ENCODE measurements around the gene HASPIN. TPM values are rescaled to one million over a fixed set of nuclear protein-coding genes. Genes with fewer than 3 reads are reported as not detected.

HASPIN gene
- total and polyA plus RNA-seq, 5 experiments from 2014 or later = 0.13 to 0.57 (median 0.33) TPM; not detected in 1

DNA sequence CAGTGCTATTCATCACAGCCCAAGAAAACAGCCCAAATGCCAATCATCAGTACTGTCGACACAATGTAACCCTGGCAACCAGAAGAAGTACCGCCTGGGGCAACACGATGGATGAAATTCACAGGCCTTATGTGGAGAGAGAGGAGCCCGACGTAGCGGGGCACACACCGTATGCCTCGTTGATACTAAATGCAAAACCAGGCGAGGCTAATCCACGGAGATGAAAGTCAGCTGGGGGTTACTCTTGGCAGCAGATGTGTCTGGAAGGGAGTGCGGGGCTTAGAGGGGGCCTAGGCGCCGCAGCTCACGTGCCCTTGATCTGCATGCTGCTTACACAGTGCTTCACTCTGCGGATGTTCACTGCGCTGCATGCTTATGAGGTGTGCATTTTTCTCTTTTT is 47.4 kb downstream of the HASPIN start:
- peak; percentile 68 to 71 for ATAC-seq
- peak in 9 of 10 donors; percentile 21 to 79 (median 53) for DNase-seq
- peaks cover 32 to 69% (median 63%) of the 10 kb centered on the region in 4 donors for H3K4me1 Mint-ChIP-seq
- peaks cover 0 to 2% (median 0%) of the 10 kb centered on the region in 9 donors for H3K9me3 Mint-ChIP-seq
- POLR2A ChIA-PET = interaction anchor here (0.7 to 2.2 kb wide), 8 partner anchors 11 to 75 kb away, joined by 3 to 12 read pairs (median 5); partner anchors contain the start of gene NCBP3
- H3K27ac Mint-ChIP-seq = peak overlapping the region; percentile 82 to 98 (median 94)
- peaks cover 0 to 5% (median 0%) of the 10 kb centered on the region in 3 donors for H3K36me3 Mint-ChIP-seq
- peak overlapping the region; percentile 11 to 85 (median 50) for H3K4me3 Mint-ChIP-seq
- H3K27me3 Mint-ChIP-seq = no peaks in the 10 kb centered on the region

DNA sequence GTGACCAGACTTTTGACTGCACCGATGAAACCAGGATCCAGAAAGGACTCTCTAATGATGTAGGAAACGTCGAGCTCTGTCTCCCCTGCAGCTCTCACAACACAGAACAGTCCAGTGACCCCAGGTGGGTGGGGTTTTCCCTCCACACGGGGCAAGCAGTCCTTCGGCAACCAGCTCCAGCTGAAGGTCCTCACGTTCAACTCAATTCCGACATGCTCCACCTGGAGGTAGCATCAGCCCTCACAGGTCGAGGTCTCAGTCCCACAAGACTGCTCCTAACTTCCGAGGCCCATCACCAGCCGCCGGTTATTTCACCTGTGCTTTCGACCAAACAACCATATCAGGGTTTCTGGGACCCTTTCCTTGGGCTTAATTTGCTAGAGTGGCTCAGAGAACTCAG is 49.1 kb downstream of the HASPIN start:
- Mint-ChIP-seq H3K36me3 (peaks cover 0 to 5% (median 0%) of the 10 kb centered on the region in 3 donors), H3K27ac (peak overlapping the region in 6 of 10 donors; percentile 8 to 97 (median 66)), H3K27me3 (no peaks in the 10 kb centered on the region), H3K9me3 (peaks cover 0 to 2% (median 0%) of the 10 kb centered on the region in 9 donors), H3K4me3 (peak overlapping the region in 2 of 10 donors; percentile 44 to 53), H3K4me1 (peaks cover 27 to 52% (median 50%) of the 10 kb centered on the region in 4 donors)
- DNase-seq (no peak), ATAC-seq (no peak)
- POLR2A ChIA-PET = interaction anchor here (2.0 to 2.2 kb wide), 2 partner anchors 18 to 33 kb away, joined by 10 to 12 read pairs; no protein-coding TSS in a partner anchor

DNA sequence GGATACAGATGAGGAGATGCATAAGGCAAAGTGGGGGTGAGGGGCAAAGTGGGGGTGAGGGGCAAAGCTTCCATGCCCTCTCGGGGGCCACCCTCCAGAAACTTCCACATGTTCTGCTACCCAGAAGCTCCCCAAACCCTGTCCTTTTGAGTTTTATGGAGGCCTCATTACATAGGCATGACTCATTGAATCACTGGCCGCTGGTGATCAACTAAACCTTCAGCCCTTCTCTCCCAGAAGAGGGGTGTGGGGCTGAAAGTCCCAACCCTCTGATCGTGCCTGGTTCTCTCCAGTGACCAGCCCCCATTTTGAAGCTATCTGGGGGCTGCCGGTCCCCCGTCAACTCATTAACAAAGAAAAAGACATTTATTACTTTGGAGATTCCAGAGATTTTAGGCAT is 49.8 kb downstream of the HASPIN start:
- peak overlapping the region in 2 of 10 donors; percentile 11 to 37 for H3K27ac Mint-ChIP-seq
- no peaks in the 10 kb centered on the region for H3K27me3 Mint-ChIP-seq
- POLR2A ChIA-PET = no interaction called here
- DNase-seq (no peak), ATAC-seq (no peak)
- H3K9me3 Mint-ChIP-seq = peaks cover 0 to under 1% (median 0%) of the 10 kb centered on the region in 9 donors
- no peak overlapping the region for H3K4me3 Mint-ChIP-seq
- peaks cover 0 to 2% (median 0%) of the 10 kb centered on the region in 3 donors for H3K36me3 Mint-ChIP-seq
- H3K4me1 Mint-ChIP-seq = peaks cover 27 to 45% (median 43%) of the 10 kb centered on the region in 4 donors

DNA sequence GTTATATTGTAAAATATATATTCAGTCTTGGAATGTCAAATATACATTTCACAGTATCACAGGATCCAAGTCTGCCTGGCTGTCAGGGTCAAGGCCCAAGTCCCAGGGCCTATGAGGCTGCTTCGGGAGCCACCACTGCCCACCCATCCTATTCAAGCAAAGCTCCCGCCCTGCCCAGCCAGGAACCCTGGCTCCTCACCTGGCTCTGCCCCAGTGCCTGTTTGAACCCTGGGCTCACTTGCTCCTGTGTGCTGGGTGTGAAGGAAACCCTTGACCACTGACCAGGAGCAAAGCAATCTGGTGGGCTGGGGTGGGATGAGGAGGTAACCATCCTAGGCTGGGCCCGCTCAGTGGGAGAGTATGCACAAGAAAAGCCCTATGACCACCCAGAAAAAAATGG is 50.3 kb downstream of the HASPIN start:
- POLR2A ChIA-PET = no interaction called here
- DNase-seq (no peak), ATAC-seq (no peak)
- Mint-ChIP-seq H3K9me3 (no peaks in the 10 kb centered on the region), H3K36me3 (no peaks in the 10 kb centered on the region), H3K27me3 (no peaks in the 10 kb centered on the region), H3K4me3 (no peak overlapping the region), H3K4me1 (peaks cover 22 to 40% (median 38%) of the 10 kb centered on the region in 4 donors), H3K27ac (no peak overlapping the region)

Other genes with a start within 250 kb of the HASPIN start
- not detected for gene ASPA, start 247.9 kb upstream of the HASPIN start, total RNA-seq
- gene ASPA, start 247.9 kb upstream of the HASPIN start, polyA plus RNA-seq = not detected
- under 1 TPM; 0.13 to 0.38 TPM for gene TRPV3, start 166.1 kb upstream of the HASPIN start, total RNA-seq
- under 1 TPM in 1 of 3 donors, not detected in 2; 0.47 TPM for gene TRPV3, start 166.1 kb upstream of the HASPIN start, polyA plus RNA-seq
- 1 to 10 TPM; 5.9 to 9.3 TPM for gene TRPV1, start 114.5 kb upstream of the HASPIN start, total RNA-seq
- gene TRPV1, start 114.5 kb upstream of the HASPIN start, polyA plus RNA-seq = under 1 TPM in 2 of 3 donors, not detected in 1; 0.34 to 0.79 TPM
- 10 to 100 TPM in 1 of 2 experiments, 1 to 10 TPM in 1; 8.8 to 10.1 TPM for gene SHPK, start 87.7 kb upstream of the HASPIN start, total RNA-seq
- 1 to 10 TPM; 3.5 to 7.1 (median 4.7) TPM for gene SHPK, start 87.7 kb upstream of the HASPIN start, polyA plus RNA-seq
- 10 to 100 TPM in 1 of 2 experiments, 1 to 10 TPM in 1; 9.8 to 11.7 TPM for gene CTNS, start 87.1 kb upstream of the HASPIN start, total RNA-seq
- gene CTNS, start 87.1 kb upstream of the HASPIN start, polyA plus RNA-seq = 1 to 10 TPM; 4.5 to 9.5 (median 8.7) TPM
- gene TAX1BP3, start 55.3 kb upstream of the HASPIN start, total RNA-seq = 10 to 100 TPM; 12.0 to 14.6 TPM
- 10 to 100 TPM; 26.6 to 28.1 (median 27.4) TPM for gene TAX1BP3, start 55.3 kb upstream of the HASPIN start, polyA plus RNA-seq
- gene EMC6, start 55.1 kb upstream of the HASPIN start, total RNA-seq = 10 to 100 TPM; 29.8 TPM
- gene EMC6, start 55.1 kb upstream of the HASPIN start, polyA plus RNA-seq = 10 to 100 TPM; 83.3 to 97.0 (median 92.5) TPM
- 10 to 100 TPM; 22.1 to 23.7 TPM for gene P2RX5, start 27.7 kb upstream of the HASPIN start, total RNA-seq
- 10 to 100 TPM; 15.6 to 23.6 (median 16.7) TPM for gene P2RX5, start 27.7 kb upstream of the HASPIN start, polyA plus RNA-seq
- 10 to 100 TPM; 24.5 to 26.8 TPM for gene ITGAE, start 77.3 kb downstream of the HASPIN start, total RNA-seq
- gene ITGAE, start 77.3 kb downstream of the HASPIN start, polyA plus RNA-seq = 10 to 100 TPM; 52.7 to 58.1 (median 55.6) TPM
- 10 to 100 TPM; 51.1 to 52.0 TPM for gene NCBP3, start 122.3 kb downstream of the HASPIN start, total RNA-seq
- 10 to 100 TPM in 1 of 3 donors, 1 to 10 TPM in 2; 9.3 to 15.5 (median 9.3) TPM for gene NCBP3, start 122.3 kb downstream of the HASPIN start, polyA plus RNA-seq
- 1 to 10 TPM; 5.0 to 5.3 TPM for gene CAMKK1, start 169.2 kb downstream of the HASPIN start, total RNA-seq
- gene CAMKK1, start 169.2 kb downstream of the HASPIN start, polyA plus RNA-seq = 1 to 10 TPM in 1 of 3 donors, under 1 TPM in 2; 0.33 to 1.5 (median 0.77) TPM
- 1 to 10 TPM; 1.1 to 1.6 TPM for gene P2RX1, start 192.6 kb downstream of the HASPIN start, total RNA-seq
- not detected for gene P2RX1, start 192.6 kb downstream of the HASPIN start, polyA plus RNA-seq
- gene ATP2A3, start 240.5 kb downstream of the HASPIN start, total RNA-seq = 100 to 1,000 TPM; 140 to 144 TPM
- 10 to 100 TPM; 37.4 to 71.3 (median 47.7) TPM for gene ATP2A3, start 240.5 kb downstream of the HASPIN start, polyA plus RNA-seq

All from naive thymus-derived CD8-positive, alpha-beta T cell (primary cell).